Measurements from ENCODE around the gene NUCB1. TPM values are rescaled to one million over a fixed set of nuclear protein-coding genes. Genes with fewer than 3 reads are reported as not detected.
"Not testable (repeated sequence)": the region's sequence is repeated elsewhere in the genome, so short reads cannot be mapped to it uniquely, and the experiment has no call there.

The NUCB1 gene
- total RNA-seq, 4 donors from 2014 or later: 98.5 to 211 (median 173) TPM

DNA sequence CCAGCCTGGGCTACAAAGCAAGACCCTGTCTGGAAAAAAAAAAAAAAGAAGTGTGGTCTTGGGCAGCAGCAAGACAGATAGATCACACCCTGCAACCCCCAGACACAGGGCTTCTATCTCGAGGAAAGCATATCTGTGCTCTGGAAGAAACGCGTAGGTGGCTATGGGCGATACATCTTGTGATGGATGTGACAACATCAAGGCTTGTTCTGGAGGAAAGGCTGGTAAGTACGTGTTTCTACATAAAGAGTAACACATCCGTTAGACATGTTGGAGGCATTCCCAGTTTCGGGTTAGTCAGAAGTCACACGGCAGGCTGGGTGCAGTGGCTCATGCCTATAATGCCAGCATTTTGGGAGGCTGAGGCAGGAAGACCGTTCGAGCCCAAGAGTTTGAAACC, 26.8 kb downstream of the NUCB1 start:
- no peak overlapping the region for H3K4me3 ChIP-seq
- DNase-seq: peak; percentile 37 to 69
- H3K27ac ChIP-seq: no peak overlapping the region
- H3K9me3 ChIP-seq: no peaks in the 10 kb centered on the region
- no peaks in the 10 kb centered on the region for H3K27me3 ChIP-seq
- H3K4me1 ChIP-seq: no peaks in the 10 kb centered on the region
- intact Hi-C loops (cut with DNase I; ENCODE audit: low total_unique reads): no loop called here
- TF ChIP-seq, protein P1, sequence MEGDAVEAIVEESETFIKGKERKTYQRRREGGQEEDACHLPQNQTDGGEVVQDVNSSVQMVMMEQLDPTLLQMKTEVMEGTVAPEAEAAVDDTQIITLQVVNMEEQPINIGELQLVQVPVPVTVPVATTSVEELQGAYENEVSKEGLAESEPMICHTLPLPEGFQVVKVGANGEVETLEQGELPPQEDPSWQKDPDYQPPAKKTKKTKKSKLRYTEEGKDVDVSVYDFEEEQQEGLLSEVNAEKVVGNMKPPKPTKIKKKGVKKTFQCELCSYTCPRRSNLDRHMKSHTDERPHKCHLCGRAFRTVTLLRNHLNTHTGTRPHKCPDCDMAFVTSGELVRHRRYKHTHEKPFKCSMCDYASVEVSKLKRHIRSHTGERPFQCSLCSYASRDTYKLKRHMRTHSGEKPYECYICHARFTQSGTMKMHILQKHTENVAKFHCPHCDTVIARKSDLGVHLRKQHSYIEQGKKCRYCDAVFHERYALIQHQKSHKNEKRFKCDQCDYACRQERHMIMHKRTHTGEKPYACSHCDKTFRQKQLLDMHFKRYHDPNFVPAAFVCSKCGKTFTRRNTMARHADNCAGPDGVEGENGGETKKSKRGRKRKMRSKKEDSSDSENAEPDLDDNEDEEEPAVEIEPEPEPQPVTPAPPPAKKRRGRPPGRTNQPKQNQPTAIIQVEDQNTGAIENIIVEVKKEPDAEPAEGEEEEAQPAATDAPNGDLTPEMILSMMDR (IDR thresholded peaks at IDR 0.05): no peak
- no peaks in the 10 kb centered on the region for H3K36me3 ChIP-seq

DNA sequence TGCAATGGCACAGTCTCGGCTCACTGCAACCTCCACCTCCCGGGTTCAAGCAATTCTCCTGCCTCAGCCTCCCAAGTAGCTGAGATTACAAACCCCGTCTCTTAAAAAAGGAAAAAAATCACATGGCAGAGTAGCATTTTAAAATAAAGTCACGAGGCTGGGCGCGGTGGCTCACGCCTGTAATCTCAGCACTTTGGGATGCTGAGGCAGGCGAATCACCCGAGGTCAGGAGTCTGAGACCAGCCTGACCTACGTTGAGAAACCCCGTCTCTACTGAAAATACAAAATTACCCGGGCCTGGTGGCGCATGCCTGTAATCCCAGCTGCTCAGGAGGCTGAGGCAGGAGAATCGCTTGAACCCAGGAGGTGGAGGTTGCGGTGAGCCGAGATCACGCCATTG, 27.6 kb downstream of the NUCB1 start:
- H3K27me3 ChIP-seq; DNase-seq; H3K27ac ChIP-seq; H3K36me3 ChIP-seq; intact Hi-C loops (cut with DNase I; ENCODE audit: low total_unique reads); H3K4me3 ChIP-seq; H3K4me1 ChIP-seq; H3K9me3 ChIP-seq: not testable (repeated sequence)

DNA sequence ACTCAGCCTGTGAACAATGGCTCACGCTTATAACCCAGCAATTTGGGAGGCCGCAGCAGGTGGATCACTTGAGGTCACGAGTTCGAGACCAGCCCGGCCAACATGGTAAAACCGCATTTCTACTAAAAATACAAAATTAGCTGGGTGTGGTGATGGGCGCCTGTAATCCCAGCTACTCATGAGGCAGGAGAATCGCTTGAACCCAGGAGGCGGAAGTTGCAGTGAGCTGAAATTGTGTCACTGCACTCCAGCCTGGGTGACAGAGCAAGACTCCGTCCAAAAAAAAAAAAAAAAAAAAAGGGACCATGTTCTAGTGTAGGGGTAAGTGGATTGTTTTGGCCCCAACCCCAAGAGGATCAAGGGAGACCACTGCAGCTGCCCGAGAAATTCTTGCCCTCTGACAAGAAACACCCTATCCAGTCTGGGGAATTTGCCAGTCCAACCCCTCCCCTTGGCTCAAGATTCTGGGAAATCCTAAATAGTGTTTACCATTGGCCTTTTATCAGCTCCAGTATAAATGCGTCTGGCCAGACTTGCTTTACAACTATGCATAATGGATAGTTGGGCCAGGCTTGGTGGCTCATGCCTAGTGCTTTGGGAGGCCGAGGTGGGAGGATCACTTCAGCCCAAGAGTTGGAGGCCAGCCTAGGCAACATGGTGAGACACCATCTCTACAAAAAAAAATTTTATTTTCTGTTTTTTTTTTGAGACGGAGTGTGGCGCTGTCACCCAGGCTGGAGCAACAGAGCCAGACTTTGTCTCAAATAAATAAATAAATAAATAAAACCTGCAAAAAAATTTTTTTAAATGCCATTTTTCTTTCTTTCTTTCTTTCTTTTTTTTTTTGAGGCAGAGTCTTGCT, 28.3 kb downstream of the NUCB1 start:
- no peaks in the 10 kb centered on the region for H3K9me3 ChIP-seq
- no peaks in the 10 kb centered on the region for H3K27me3 ChIP-seq
- H3K4me1 ChIP-seq: no peaks in the 10 kb centered on the region
- TF ChIP-seq, protein P1 (IDR thresholded peaks at IDR 0.05): no peak
- TF ChIP-seq POLR2A (IDR thresholded peaks at IDR 0.05): no peak
- no peak overlapping the region for H3K4me3 ChIP-seq
- DNase-seq: no peak
- no peak overlapping the region for H3K27ac ChIP-seq
- intact Hi-C loops (cut with DNase I; ENCODE audit: low total_unique reads): no loop called here
- H3K36me3 ChIP-seq: no peaks in the 10 kb centered on the region

DNA sequence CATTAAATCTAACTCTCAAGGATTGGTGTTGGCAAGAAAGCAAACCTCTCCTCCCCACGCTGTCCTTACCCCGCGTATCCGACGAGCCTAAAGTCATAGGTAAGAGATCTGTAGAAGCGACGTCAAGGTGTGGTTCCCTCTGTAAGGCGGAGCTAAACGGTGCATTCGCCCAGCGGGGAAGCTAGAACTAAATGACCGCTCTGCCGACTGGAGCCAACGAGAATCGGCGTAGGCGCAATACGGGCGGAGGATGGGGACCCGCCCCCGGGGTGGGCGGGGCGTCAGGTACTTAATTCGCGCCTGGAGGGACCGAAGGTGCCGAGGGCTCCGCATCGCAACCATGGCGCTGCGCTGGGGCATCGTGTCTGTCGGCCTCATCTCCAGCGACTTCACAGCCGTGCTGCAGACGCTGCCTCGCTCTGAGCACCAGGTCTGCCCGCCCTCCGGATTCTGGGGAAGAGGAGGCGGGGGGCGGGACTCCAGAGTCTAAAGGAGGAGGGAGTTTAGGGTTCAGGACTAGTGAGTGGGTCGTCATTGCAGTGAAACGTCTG, 33.3 kb downstream of the NUCB1 start, which contains the start of gene DHDH:
TSS of gene DHDH (plus strand) at position 318 of the 551 bp plus-strand sequence. CDS start at position 341, 23 bp downstream.
- intact Hi-C loops (cut with DNase I; ENCODE audit: low total_unique reads): no loop called here
- H3K27me3 ChIP-seq: no peaks in the 10 kb centered on the region
- peak within 1 kb of the TSS; percentile 26 to 34 for H3K4me3 ChIP-seq
- DNase-seq: peak; percentile 64 to 71
- no peaks in the 10 kb centered on the region for H3K9me3 ChIP-seq
- peak in 1 of 2 donors; percentile 33 for TF ChIP-seq POLR2A (IDR thresholded peaks at IDR 0.05)
- TF ChIP-seq, protein P1 (IDR thresholded peaks at IDR 0.05): no peak
- H3K4me1 ChIP-seq: no peaks in the 10 kb centered on the region
- H3K36me3 ChIP-seq: no peaks in the 10 kb centered on the region
- H3K27ac ChIP-seq: no peak within 1 kb of the TSS

DNA sequence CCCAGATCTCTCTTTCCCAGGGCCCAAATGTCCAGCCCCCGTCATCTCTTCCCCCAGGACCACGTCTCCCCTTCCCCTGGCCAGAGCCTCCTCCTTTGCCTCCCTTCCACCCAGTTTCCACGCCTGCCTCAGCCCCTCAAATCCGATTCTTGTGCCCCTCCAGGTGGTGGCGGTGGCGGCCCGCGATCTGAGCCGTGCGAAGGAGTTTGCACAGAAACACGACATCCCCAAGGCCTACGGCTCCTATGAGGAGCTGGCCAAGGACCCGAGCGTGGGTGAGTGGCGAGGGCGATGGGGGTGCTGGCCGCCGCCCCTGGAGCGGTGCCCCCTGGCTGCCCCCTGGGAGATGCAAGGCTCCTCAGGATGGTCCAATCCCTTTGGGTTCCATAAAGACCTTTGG, 34.7 kb downstream of the NUCB1 start:
- DNase-seq: no peak
- no peak overlapping the region for H3K4me3 ChIP-seq
- H3K9me3 ChIP-seq: no peaks in the 10 kb centered on the region
- no peaks in the 10 kb centered on the region for H3K27me3 ChIP-seq
- TF ChIP-seq, protein P1 (IDR thresholded peaks at IDR 0.05): no peak
- TF ChIP-seq POLR2A (IDR thresholded peaks at IDR 0.05): no peak
- H3K36me3 ChIP-seq: no peaks in the 10 kb centered on the region
- no peak overlapping the region for H3K27ac ChIP-seq
- H3K4me1 ChIP-seq: no peaks in the 10 kb centered on the region
- intact Hi-C loops (cut with DNase I; ENCODE audit: low total_unique reads): no loop called here

All from uterus (tissue), 4 donors.